SK-N-MC (cell line): ENCODE data around the gene JUN.

Experiments used
- EZH2 ChIP-seq: fragments of 200-600 bp; sonication (generic); IDR thresholded peaks from one replicate; pipeline ENCODE4 v1.6.1; 2017; ENCODE audit warnings: antibody characterized with exemption
- FOXP2 ChIP-seq: optimal IDR thresholded peaks from 2 replicates; pipeline ENCODE3; 2011; ENCODE audit warnings: mild to moderate bottlenecking, moderate library complexity; ENCODE audit not compliant: insufficient read depth; ENCODE audit errors: extremely low read length, control extremely low read depth
- POLR2AphosphoS5 ChIP-seq: IDR thresholded peaks from 2 replicates; pipeline ENCODE4 v1.6.1; 2012; ENCODE audit warnings: mild to moderate bottlenecking, low read depth, low read length, borderline replicate concordance

DNA sequence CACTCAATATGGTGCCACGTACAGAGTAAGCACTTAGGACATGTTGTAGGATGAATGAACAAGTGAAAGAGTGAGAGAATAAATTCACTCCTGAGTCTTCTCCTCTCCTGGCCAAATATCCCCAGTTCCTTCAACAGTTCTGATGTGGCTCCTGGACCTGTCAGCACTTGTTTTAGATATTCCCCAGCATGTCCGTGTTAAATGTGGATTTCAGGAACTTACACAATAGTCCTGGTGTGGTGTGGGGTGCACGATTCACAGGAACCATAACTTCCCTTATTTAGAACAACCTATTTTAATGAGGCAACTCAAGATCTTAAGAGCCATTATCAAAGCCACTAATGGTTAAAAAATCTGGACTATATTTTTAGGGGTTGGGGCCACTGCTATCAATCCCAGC lies 45.0 kb downstream of the JUN start:
- no peak for TF ChIP-seq POLR2AphosphoS5
- no peak for TF ChIP-seq EZH2
- no peak for TF ChIP-seq FOXP2
